NAMALWA (cell line): ENCODE data around the gene LRRIQ4.

Experiments
- DNase-seq: peaks from one replicate; pipeline ENCODE4 v3.0.0-alpha.2; 2015; ENCODE audit warnings: low spot score

Gene LRRIQ4

GRCh38 chr3:169809230-169809795, 3.4 kb upstream of the LRRIQ4 start:
- DNase-seq, result no peak

- DNase-seq, result peak; percentile 72
These were observed 889 bp upstream of the LRRIQ4 start for GRCh38 chr3:169811631-169812331.

GRCh38 chr3:169813278-169813677, 608 bp downstream of the LRRIQ4 start:
- DNase-seq, result peak; percentile 54

- DNase-seq, result peak; percentile 98
These were observed 1.3 kb downstream of the LRRIQ4 start for GRCh38 chr3:169813757-169814517.

GRCh38 chr3:169815590-169816150, 3.0 kb downstream of the LRRIQ4 start:
- no peak for DNase-seq

- DNase-seq, result no peak
These were observed 5.6 kb downstream of the LRRIQ4 start for GRCh38 chr3:169818316-169818715.

GRCh38 chr3:169822091-169822490, 9.4 kb downstream of the LRRIQ4 start:
- DNase-seq, result no peak

- DNase-seq, result no peak
These were observed 9.9 kb downstream of the LRRIQ4 start for GRCh38 chr3:169822540-169822939.

- no peak for DNase-seq
These were observed 10.3 kb downstream of the LRRIQ4 start for GRCh38 chr3:169822983-169823382.

- DNase-seq, result no peak
These were observed 12.6 kb downstream of the LRRIQ4 start for GRCh38 chr3:169825316-169825715.

GRCh38 chr3:169827712-169828111, 15.0 kb downstream of the LRRIQ4 start:
- no peak for DNase-seq

GRCh38 chr3:169835533-169835932, 22.9 kb downstream of the LRRIQ4 start:
- no peak for DNase-seq

- DNase-seq, result peak; percentile 36
These were observed 23.6 kb downstream of the LRRIQ4 start for GRCh38 chr3:169836078-169836941.

- DNase-seq, result no peak
These were observed 24.2 kb downstream of the LRRIQ4 start for GRCh38 chr3:169836942-169837275.

GRCh38 chr3:169838511-169839030, 25.9 kb downstream of the LRRIQ4 start:
- DNase-seq, result no peak

GRCh38 chr3:169841171-169841570, 28.5 kb downstream of the LRRIQ4 start:
- peak; percentile 69 for DNase-seq

GRCh38 chr3:169842960-169843359, 30.3 kb downstream of the LRRIQ4 start:
- DNase-seq, result no peak

GRCh38 chr3:169846458-169847193, 34.0 kb downstream of the LRRIQ4 start:
- peak; percentile 83 for DNase-seq

GRCh38 chr3:169847896-169848295, 35.2 kb downstream of the LRRIQ4 start:
- no peak for DNase-seq

- no peak for DNase-seq
These were observed 36.1 kb downstream of the LRRIQ4 start for GRCh38 chr3:169848741-169849140.

GRCh38 chr3:169850618-169851017, 37.9 kb downstream of the LRRIQ4 start:
- DNase-seq, result no peak
